SK-N-SH treated with all-trans-retinoic acid at 6 μM for 48 hours (cell line): ENCODE measurements around the gene MRPS5.
A peak's percentile ranks its signal among the peaks of the same experiment; 100 is the strongest.

Source experiments
- ATAC-seq: fragments of 200-7000 bp; cut with Tn5 transposase; 3 replicates; pipeline ENCODE4 v1.9.1; 2020; ENCODE audit warnings: mild to moderate bottlenecking, moderate library complexity
- ARNTL ChIP-seq: fragments of 450-650 bp; formaldehyde crosslinking; IDR thresholded peaks from 2 replicates; pipeline ENCODE4 v1.5.0; 2020; ENCODE audit warnings: low read depth, mild to moderate bottlenecking, moderate library complexity, borderline replicate concordance
- BACH2 ChIP-seq: fragments of 250-450 bp; sonication (Bioruptor Pico); IDR thresholded peaks from 2 replicates; pipeline ENCODE4 v1.9.0; 2021; ENCODE audit warnings: mild to moderate bottlenecking, borderline replicate concordance
- CREB5 ChIP-seq: fragments of 250-450 bp; sonication (Bioruptor Pico); IDR thresholded peaks from 2 replicates; pipeline ENCODE4 v1.5.1; 2020; ENCODE audit warnings: low read depth, mild to moderate bottlenecking, moderate library complexity
- CSDC2 ChIP-seq: fragments of 250-450 bp; sonication (Bioruptor Pico); IDR thresholded peaks from 2 replicates; pipeline ENCODE4 v1.5.0; 2020; ENCODE audit warnings: mild to moderate bottlenecking, moderate library complexity
- CSRNP3 ChIP-seq: fragments of 250-450 bp; sonication (Bioruptor Pico); IDR thresholded peaks from 2 replicates; pipeline ENCODE4 v1.5.1; 2021; ENCODE audit warnings: mild to moderate bottlenecking, moderate library complexity
- GLIS3 ChIP-seq: fragments of 250-450 bp; sonication (Bioruptor Pico); IDR thresholded peaks from 2 replicates; pipeline ENCODE4 v1.5.0; 2020; ENCODE audit warnings: mild to moderate bottlenecking, moderate library complexity
- ISL1 ChIP-seq: fragments of 250-450 bp; sonication (Bioruptor Pico); IDR thresholded peaks from 2 replicates; pipeline ENCODE4 v2.1.2; 2022; ENCODE audit warnings: mild to moderate bottlenecking, moderate library complexity
- OSR1 ChIP-seq: fragments of 250-450 bp; sonication (Bioruptor Pico); IDR thresholded peaks from 2 replicates; pipeline ENCODE4 v1.8.0; 2022; ENCODE audit warnings: moderate library complexity, mild to moderate bottlenecking, inconsistent platforms
- PATZ1 ChIP-seq: fragments of 250-450 bp; sonication (Bioruptor Pico); IDR thresholded peaks from 2 replicates; pipeline ENCODE4 v1.8.0; 2020; ENCODE audit warnings: mild to moderate bottlenecking, moderate library complexity, borderline replicate concordance
- POU6F1 ChIP-seq: fragments of 250-450 bp; sonication (Bioruptor Pico); IDR thresholded peaks from 2 replicates; pipeline ENCODE4 v1.8.0; 2021; ENCODE audit warnings: low read depth, mild to moderate bottlenecking, moderate library complexity, borderline replicate concordance
- PPARA ChIP-seq: fragments of 250-450 bp; sonication (Bioruptor Pico); IDR thresholded peaks from 2 replicates; pipeline ENCODE4 v1.5.0; 2020; ENCODE audit warnings: mild to moderate bottlenecking, borderline replicate concordance
- RARB ChIP-seq: fragments of 250-450 bp; sonication (Bioruptor Pico); IDR thresholded peaks from 2 replicates; pipeline ENCODE4 v1.8.0; 2021; ENCODE audit warnings: mild to moderate bottlenecking, moderate library complexity
- SNAI2 ChIP-seq: fragments of 250-450 bp; sonication (Bioruptor Pico); IDR thresholded peaks from 2 replicates; pipeline ENCODE4 v1.5.0; 2020; ENCODE audit warnings: mild to moderate bottlenecking, moderate library complexity
- TCF4 ChIP-seq: fragments of 250-450 bp; sonication (Bioruptor Pico); IDR thresholded peaks from 2 replicates; pipeline ENCODE4 v1.8.0; 2021; ENCODE audit warnings: mild to moderate bottlenecking, moderate library complexity, borderline replicate concordance
- TOX ChIP-seq: fragments of 250-450 bp; sonication (Bioruptor Pico); IDR thresholded peaks from 2 replicates; pipeline ENCODE4 v1.8.0; 2021; ENCODE audit warnings: mild to moderate bottlenecking, moderate library complexity, borderline replicate concordance
- TSHZ2 ChIP-seq: fragments of 250-450 bp; sonication (Bioruptor Pico); IDR thresholded peaks from 2 replicates; pipeline ENCODE4 v1.5.0; 2020; ENCODE audit warnings: mild to moderate bottlenecking, moderate library complexity
- ZC3H10 ChIP-seq: fragments of 250-450 bp; sonication (Bioruptor Pico); IDR thresholded peaks from 2 replicates; pipeline ENCODE4 v1.5.1; 2021; ENCODE audit warnings: mild to moderate bottlenecking, moderate library complexity
- ZFP30 ChIP-seq: fragments of 450-650 bp; formaldehyde crosslinking; IDR thresholded peaks from 2 replicates; pipeline ENCODE4 v1.5.0; 2022; ENCODE audit warnings: mild to moderate bottlenecking, moderate library complexity
- ZNF565 ChIP-seq: fragments of 450-650 bp; formaldehyde crosslinking; conservative IDR thresholded peaks from 2 replicates; pipeline ENCODE4 v1.5.0; 2020; ENCODE audit warnings: low read depth, mild to moderate bottlenecking, moderate library complexity
- ZNF70 ChIP-seq: fragments of 450-650 bp; formaldehyde crosslinking; IDR thresholded peaks from 2 replicates; pipeline ENCODE4 v1.5.0; 2020; ENCODE audit warnings: mild to moderate bottlenecking, moderate library complexity
- ZNF8 ChIP-seq: fragments of 450-650 bp; formaldehyde crosslinking; IDR thresholded peaks from 2 replicates; pipeline ENCODE4 v1.5.0; 2020; ENCODE audit warnings: mild to moderate bottlenecking, moderate library complexity

Gene MRPS5

GRCh38 chr2:95121407-95122196 is at the start of gene MRPS5:
Gene MRPS5, minus strand, starts transcription at chr2:95121808. Its CDS starts 17 bp downstream, at chr2:95121791.
- ATAC-seq: peak; percentile 98
- peak; percentile 77; the same call in 1 of the 2 replicates for TF ChIP-seq OSR1
- TF ChIP-seq ZNF70 (CRISPR knock-in tag): no peak
- no peak for TF ChIP-seq RARB (CRISPR knock-in tag)
- TF ChIP-seq SNAI2 (CRISPR knock-in tag): no peak
- no peak for TF ChIP-seq TOX (CRISPR knock-in tag)
- TF ChIP-seq CSDC2 (CRISPR knock-in tag): no peak
- TF ChIP-seq POU6F1 (CRISPR knock-in tag): no peak
- TF ChIP-seq ZNF565 (CRISPR knock-in tag): no peak
- TF ChIP-seq BACH2: no peak
- TF ChIP-seq CREB5 (CRISPR knock-in tag): no peak
- TF ChIP-seq GLIS3 (CRISPR knock-in tag): 0 out of 2 replicates have a peak, but pooled peaks have one; percentile 68
- TF ChIP-seq ZFP30 (CRISPR knock-in tag): no peak
- TF ChIP-seq ISL1 (CRISPR knock-in tag): no peak
- TF ChIP-seq ZC3H10 (CRISPR knock-in tag): no peak

- TF ChIP-seq CSRNP3 (CRISPR knock-in tag) (0 out of 2 replicates have a peak, but pooled peaks have one; percentile 31), ARNTL (CRISPR knock-in tag) (no peak), RARB (CRISPR knock-in tag) (no peak)
- peak; percentile 36 for ATAC-seq
Observed at GRCh38 chr2:95166065-95166763, 44.6 kb upstream of the MRPS5 start.

GRCh38 chr2:95165371-95166064 is 43.9 kb upstream of the MRPS5 start, which contains the start of gene ZNF2:
Gene ZNF2, plus strand, starts transcription at chr2:95165809. Its CDS starts 10,418 bp downstream, at chr2:95176227.
- peak; percentile 99 for ATAC-seq
- peak; percentile 68; the same call in 1 of the 2 replicates for TF ChIP-seq CSDC2 (CRISPR knock-in tag)
- TF ChIP-seq OSR1: no peak

GRCh38 chr2:95165030-95165370 is 43.4 kb upstream of the MRPS5 start:
- peak; percentile 42; the same call in 2 of the 3 replicates for ATAC-seq
- no peak for TF ChIP-seq TSHZ2 (CRISPR knock-in tag)
- TF ChIP-seq ISL1 (CRISPR knock-in tag): no peak
- no peak for TF ChIP-seq BACH2
- TF ChIP-seq CSDC2 (CRISPR knock-in tag): no peak
- no peak for TF ChIP-seq OSR1
- no peak for TF ChIP-seq CSRNP3 (CRISPR knock-in tag)
- TF ChIP-seq TOX (CRISPR knock-in tag): no peak
- no peak for TF ChIP-seq ZNF8 (CRISPR knock-in tag)
- no peak for TF ChIP-seq ZNF70 (CRISPR knock-in tag)
- TF ChIP-seq GLIS3 (CRISPR knock-in tag): no peak
- TF ChIP-seq PATZ1 (CRISPR knock-in tag): no peak
- no peak for TF ChIP-seq TCF4 (CRISPR knock-in tag)
- no peak for TF ChIP-seq ZNF565 (CRISPR knock-in tag)
- no peak for TF ChIP-seq PPARA (CRISPR knock-in tag)
- TF ChIP-seq ZFP30 (CRISPR knock-in tag): no peak
- TF ChIP-seq ARNTL (CRISPR knock-in tag): no peak
